A673 (cell line): Measurements from ENCODE around the gene MAPK8.

ENCODE experiments used
- CTCF ChIP-seq: fragments of 300-800, 200-600 bp; sonication (generic); conservative IDR thresholded peaks from 2 replicates; pipeline ENCODE4 v1.5.1; 2017; ENCODE audit warnings: low read depth, mild to moderate bottlenecking, antibody characterized with exemption, low read length, moderate library complexity, mixed read lengths
- EZH2 ChIP-seq: fragments of 200-600 bp; sonication (generic); IDR thresholded peaks from 2 replicates; pipeline ENCODE4 v1.6.1; 2017; ENCODE audit warnings: borderline replicate concordance, low read depth, mild to moderate bottlenecking, mixed read lengths, antibody characterized with exemption, low read length; ENCODE audit not compliant: poor library complexity, severe bottlenecking

GRCh38 chr10:48437546-48437945, 131.1 kb downstream of the MAPK8 start:
- TF ChIP-seq CTCF = no peak
- no peak for TF ChIP-seq EZH2
